ENCODE data around the gene CHST3.
A peak's percentile ranks its signal among the peaks of the same experiment; 100 is the strongest.

CHST3 gene

GRCh38 chr10:71980181-71981014, 16.2 kb downstream of the CHST3 start:
- no peak for DNase-seq (ENCODE audit: low read depth, low spot score)
- no peak for TF ChIP-seq SUZ12 (IDR thresholded peaks at IDR 0.05; ENCODE audit: extremely low read depth, insufficient read depth, insufficient read length)
- TF ChIP-seq YY1 (IDR thresholded peaks at IDR 0.05; ENCODE audit: insufficient read depth, insufficient read length): no peak
- no peak for TF ChIP-seq ZNF274 (IDR thresholded peaks at IDR 0.05; ENCODE audit: low read depth, low read length)
- peaks cover 4% of the 10 kb centered on the region for H3K4me1 ChIP-seq (ENCODE audit: insufficient read depth, insufficient read length)
- H3K4me3 ChIP-seq (ENCODE audit: insufficient read length, low read depth): no peak overlapping the region
- H3K36me3 ChIP-seq (ENCODE audit: insufficient read depth, insufficient read length, low read length): peaks cover 5% of the 10 kb centered on the region
- no peaks in the 10 kb centered on the region for H3K9me3 ChIP-seq (ENCODE audit: insufficient read depth, low read length)
- H3K9ac ChIP-seq (ENCODE audit: insufficient read length, low read depth): no peak overlapping the region
- H3K27me3 ChIP-seq (ENCODE audit: insufficient read depth, insufficient read length): no peaks in the 10 kb centered on the region

GRCh38 chr10:71981015-71981875, 17.1 kb downstream of the CHST3 start:
- Histone ChIP-seq H3K36me3 (ENCODE audit: insufficient read depth, insufficient read length, low read length) (peaks cover 5% of the 10 kb centered on the region), H3K4me3 (ENCODE audit: insufficient read length, low read depth) (no peak overlapping the region), H3K9me3 (ENCODE audit: insufficient read depth, low read length) (no peaks in the 10 kb centered on the region), H3K9ac (ENCODE audit: insufficient read length, low read depth) (peak overlapping the region; percentile 32), H3K27me3 (ENCODE audit: insufficient read depth, insufficient read length) (no peaks in the 10 kb centered on the region), H3K4me1 (ENCODE audit: insufficient read depth, insufficient read length) (peaks cover 4% of the 10 kb centered on the region)
- no peak for DNase-seq (ENCODE audit: low read depth, low spot score)
- no peak for TF ChIP-seq YY1 (IDR thresholded peaks at IDR 0.05; ENCODE audit: insufficient read depth, insufficient read length)
- TF ChIP-seq ZNF274 (IDR thresholded peaks at IDR 0.05; ENCODE audit: low read depth, low read length): no peak

GRCh38 chr10:71981876-71982230, 17.7 kb downstream of the CHST3 start:
- no peaks in the 10 kb centered on the region for H3K9me3 ChIP-seq (ENCODE audit: insufficient read depth, low read length)
- H3K9ac ChIP-seq (ENCODE audit: insufficient read length, low read depth): no peak overlapping the region
- peaks cover 4% of the 10 kb centered on the region for H3K4me1 ChIP-seq (ENCODE audit: insufficient read depth, insufficient read length)
- no peak overlapping the region for H3K4me3 ChIP-seq (ENCODE audit: insufficient read length, low read depth)
- peaks cover 5% of the 10 kb centered on the region for H3K36me3 ChIP-seq (ENCODE audit: insufficient read depth, insufficient read length, low read length)
- DNase-seq (ENCODE audit: low read depth, low spot score): no peak
- TF ChIP-seq YY1 (IDR thresholded peaks at IDR 0.05; ENCODE audit: insufficient read depth, insufficient read length) (no peak), ZNF274 (IDR thresholded peaks at IDR 0.05; ENCODE audit: low read depth, low read length) (no peak), SUZ12 (IDR thresholded peaks at IDR 0.05; ENCODE audit: extremely low read depth, insufficient read depth, insufficient read length) (no peak)
- no peaks in the 10 kb centered on the region for H3K27me3 ChIP-seq (ENCODE audit: insufficient read depth, insufficient read length)

- Histone ChIP-seq H3K4me3 (ENCODE audit: insufficient read length, low read depth) (no peak overlapping the region), H3K36me3 (ENCODE audit: insufficient read depth, insufficient read length, low read length) (peaks cover 5% of the 10 kb centered on the region), H3K27me3 (ENCODE audit: insufficient read depth, insufficient read length) (no peaks in the 10 kb centered on the region), H3K4me1 (ENCODE audit: insufficient read depth, insufficient read length) (peaks cover 4% of the 10 kb centered on the region), H3K9me3 (ENCODE audit: insufficient read depth, low read length) (no peaks in the 10 kb centered on the region), H3K9ac (ENCODE audit: insufficient read length, low read depth) (no peak overlapping the region)
- DNase-seq (ENCODE audit: low read depth, low spot score): no peak
- TF ChIP-seq ZNF274 (IDR thresholded peaks at IDR 0.05; ENCODE audit: low read depth, low read length) (no peak), YY1 (IDR thresholded peaks at IDR 0.05; ENCODE audit: insufficient read depth, insufficient read length) (no peak), SUZ12 (IDR thresholded peaks at IDR 0.05; ENCODE audit: extremely low read depth, insufficient read depth, insufficient read length) (no peak)
Measured at GRCh38 chr10:71982269-71983178, 18.3 kb downstream of the CHST3 start.

- no peaks in the 10 kb centered on the region for H3K9me3 ChIP-seq (ENCODE audit: insufficient read depth, low read length)
- H3K4me1 ChIP-seq (ENCODE audit: insufficient read depth, insufficient read length): peaks cover 4% of the 10 kb centered on the region
- peaks cover 5% of the 10 kb centered on the region for H3K36me3 ChIP-seq (ENCODE audit: insufficient read depth, insufficient read length, low read length)
- DNase-seq (ENCODE audit: low read depth, low spot score): no peak
- H3K9ac ChIP-seq (ENCODE audit: insufficient read length, low read depth): no peak overlapping the region
- no peaks in the 10 kb centered on the region for H3K27me3 ChIP-seq (ENCODE audit: insufficient read depth, insufficient read length)
- TF ChIP-seq SUZ12 (IDR thresholded peaks at IDR 0.05; ENCODE audit: extremely low read depth, insufficient read depth, insufficient read length) (no peak), ZNF274 (IDR thresholded peaks at IDR 0.05; ENCODE audit: low read depth, low read length) (no peak), YY1 (IDR thresholded peaks at IDR 0.05; ENCODE audit: insufficient read depth, insufficient read length) (no peak)
- no peak overlapping the region for H3K4me3 ChIP-seq (ENCODE audit: insufficient read length, low read depth)
Measured at GRCh38 chr10:71984126-71984808, 20.1 kb downstream of the CHST3 start.

GRCh38 chr10:71984809-71985388, 20.7 kb downstream of the CHST3 start:
- no peak for TF ChIP-seq ZNF274 (IDR thresholded peaks at IDR 0.05; ENCODE audit: low read depth, low read length)
- TF ChIP-seq SUZ12 (IDR thresholded peaks at IDR 0.05; ENCODE audit: extremely low read depth, insufficient read depth, insufficient read length): no peak
- peaks cover 5% of the 10 kb centered on the region for H3K36me3 ChIP-seq (ENCODE audit: insufficient read depth, insufficient read length, low read length)
- no peak for DNase-seq (ENCODE audit: low read depth, low spot score)
- no peak overlapping the region for H3K4me3 ChIP-seq (ENCODE audit: insufficient read length, low read depth)
- peaks cover 4% of the 10 kb centered on the region for H3K4me1 ChIP-seq (ENCODE audit: insufficient read depth, insufficient read length)
- H3K9me3 ChIP-seq (ENCODE audit: insufficient read depth, low read length): no peaks in the 10 kb centered on the region
- H3K9ac ChIP-seq (ENCODE audit: insufficient read length, low read depth): peak overlapping the region; percentile 3
- H3K27me3 ChIP-seq (ENCODE audit: insufficient read depth, insufficient read length): no peaks in the 10 kb centered on the region
